ENCODE measurements around the gene KAZN. TPM values are rescaled to one million over a fixed set of nuclear protein-coding genes. Genes with fewer than 3 reads are reported as not detected.

The KAZN gene
- total RNA-seq, 1 experiment from 2014 or later = 15.6 TPM

DNA sequence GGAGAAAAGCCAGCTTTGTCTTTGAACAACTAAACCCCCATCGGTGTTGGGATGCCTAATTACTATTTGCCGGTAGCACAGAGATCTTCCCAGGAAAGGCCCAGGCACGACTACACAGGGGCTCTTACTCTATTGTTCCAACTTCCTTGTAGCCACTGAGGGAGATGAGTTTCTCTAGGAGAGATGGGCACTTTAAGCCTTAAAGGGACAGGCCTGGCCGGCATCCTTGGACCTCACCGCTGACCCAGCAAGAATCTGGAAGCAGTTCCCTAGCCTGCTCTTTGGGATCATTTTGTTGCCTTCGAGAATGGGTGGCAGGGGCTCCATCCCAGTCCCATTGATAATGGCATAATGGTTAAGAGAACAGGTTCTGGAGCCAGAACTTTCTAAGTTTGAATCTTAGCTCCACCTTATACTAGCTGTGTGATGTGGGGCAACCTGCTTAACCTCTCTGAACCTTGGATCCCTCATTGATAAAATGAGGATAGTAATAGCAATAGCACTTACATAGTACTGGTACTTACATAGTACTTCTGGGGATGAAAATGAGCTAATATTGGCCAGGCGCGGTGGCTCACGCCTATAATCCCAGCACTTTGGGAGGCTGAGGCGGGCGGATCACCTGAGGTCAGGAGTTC lies 316.0 kb downstream of the KAZN start:
- H3K4me3 ChIP-seq = no peak overlapping the region
- H3K4me2 ChIP-seq = no peak overlapping the region
- no peaks in the 10 kb centered on the region for H3K9me3 ChIP-seq (ENCODE audit: insufficient read depth, low read depth)
- no peak for DNase-seq
- no peak for TF ChIP-seq EZH2 (IDR thresholded peaks at IDR 0.05; ENCODE audit: low read depth)
- TF ChIP-seq, protein P1, sequence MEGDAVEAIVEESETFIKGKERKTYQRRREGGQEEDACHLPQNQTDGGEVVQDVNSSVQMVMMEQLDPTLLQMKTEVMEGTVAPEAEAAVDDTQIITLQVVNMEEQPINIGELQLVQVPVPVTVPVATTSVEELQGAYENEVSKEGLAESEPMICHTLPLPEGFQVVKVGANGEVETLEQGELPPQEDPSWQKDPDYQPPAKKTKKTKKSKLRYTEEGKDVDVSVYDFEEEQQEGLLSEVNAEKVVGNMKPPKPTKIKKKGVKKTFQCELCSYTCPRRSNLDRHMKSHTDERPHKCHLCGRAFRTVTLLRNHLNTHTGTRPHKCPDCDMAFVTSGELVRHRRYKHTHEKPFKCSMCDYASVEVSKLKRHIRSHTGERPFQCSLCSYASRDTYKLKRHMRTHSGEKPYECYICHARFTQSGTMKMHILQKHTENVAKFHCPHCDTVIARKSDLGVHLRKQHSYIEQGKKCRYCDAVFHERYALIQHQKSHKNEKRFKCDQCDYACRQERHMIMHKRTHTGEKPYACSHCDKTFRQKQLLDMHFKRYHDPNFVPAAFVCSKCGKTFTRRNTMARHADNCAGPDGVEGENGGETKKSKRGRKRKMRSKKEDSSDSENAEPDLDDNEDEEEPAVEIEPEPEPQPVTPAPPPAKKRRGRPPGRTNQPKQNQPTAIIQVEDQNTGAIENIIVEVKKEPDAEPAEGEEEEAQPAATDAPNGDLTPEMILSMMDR (conservative IDR thresholded peaks at IDR 0.05) = no peak
- H4K20me1 ChIP-seq (ENCODE audit: insufficient read depth) = no peaks in the 10 kb centered on the region
- no peak overlapping the region for H2AFZ ChIP-seq
- ChIA-PET POLR2A (ENCODE audit: unreplicated experiment) (no interaction called here), CTCF (interaction anchor here (0.5 to 0.7 kb wide), 3 partner anchors 16 to 321 kb away, joined by 3 read pairs; no protein-coding TSS in a partner anchor)
- BruUV-seq (replicated peaks) = no TSS peak
- intact Hi-C loops (cut with micrococcal nuclease; ENCODE audit: unreplicated experiment) = no loop called here
- no peaks in the 10 kb centered on the region for H3K27me3 ChIP-seq (ENCODE audit: insufficient read depth, low read depth)
- no peaks in the 10 kb centered on the region for H3F3A ChIP-seq (ENCODE audit: insufficient read depth, low read depth)
- H3K9me2 ChIP-seq (ENCODE audit: insufficient read depth) = no peaks in the 10 kb centered on the region
- no peak overlapping the region for H3K27ac ChIP-seq
- peaks cover 7% of the 10 kb centered on the region; the same call in 1 of the 2 replicates for H3K4me1 ChIP-seq (replicated peaks; ENCODE audit: insufficient read depth)
- no peaks in the 10 kb centered on the region for H3K79me2 ChIP-seq (ENCODE audit: low read depth)
- H3K36me3 ChIP-seq (ENCODE audit: low read depth) = no peaks in the 10 kb centered on the region

DNA sequence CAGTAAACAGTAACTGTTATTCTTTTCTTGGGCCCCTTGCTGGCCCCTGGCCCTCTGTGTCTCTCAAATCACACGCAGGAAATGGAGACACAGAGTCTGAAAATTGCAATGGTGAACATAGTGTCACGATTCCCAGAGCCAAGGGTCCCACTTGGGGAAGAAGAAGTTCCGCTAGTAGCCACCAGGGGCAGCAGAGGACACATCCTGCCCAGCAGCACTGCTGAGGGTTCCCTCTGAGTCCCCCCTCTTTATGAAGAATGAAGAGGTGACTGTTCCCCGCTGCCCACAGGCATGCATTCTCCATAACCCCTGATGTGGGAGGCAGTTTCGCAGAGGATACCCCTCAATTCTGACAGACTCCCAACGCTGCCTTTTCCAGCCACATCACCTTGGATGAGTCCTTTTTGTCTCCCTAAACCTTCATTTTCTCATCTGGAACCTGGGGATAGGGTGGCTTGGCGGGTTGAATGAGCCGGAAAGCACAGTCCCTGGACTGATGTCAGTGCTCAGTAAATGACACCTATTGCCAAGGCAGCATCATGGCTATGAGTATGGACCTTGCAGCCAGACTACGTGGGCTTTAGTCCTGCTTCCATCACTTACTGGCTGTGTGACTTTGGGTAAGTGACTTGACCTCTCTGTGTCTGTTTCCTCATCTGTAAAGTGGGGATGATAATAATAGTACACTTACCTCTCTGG lies 317.0 kb downstream of the KAZN start:
- peak in 1 of 2 experiments; percentile 57 for DNase-seq
- Histone ChIP-seq H3K36me3 (ENCODE audit: low read depth) (no peaks in the 10 kb centered on the region), H2AFZ (no peak overlapping the region), H3K27me3 (ENCODE audit: insufficient read depth, low read depth) (no peaks in the 10 kb centered on the region), H3F3A (ENCODE audit: insufficient read depth, low read depth) (no peaks in the 10 kb centered on the region), H3K4me2 (no peak overlapping the region), H3K9me3 (ENCODE audit: insufficient read depth, low read depth) (no peaks in the 10 kb centered on the region), H3K27ac (no peak overlapping the region), H4K20me1 (ENCODE audit: insufficient read depth) (no peaks in the 10 kb centered on the region), H3K4me3 (no peak overlapping the region), H3K4me1 (replicated peaks; ENCODE audit: insufficient read depth) (peaks cover 7% of the 10 kb centered on the region; the same call in 1 of the 2 replicates), H3K79me2 (ENCODE audit: low read depth) (no peaks in the 10 kb centered on the region), H3K9me2 (ENCODE audit: insufficient read depth) (no peaks in the 10 kb centered on the region)
- CTCF ChIA-PET = interaction anchor here (0.5 to 0.6 kb wide), 3 partner anchors 15 to 122 kb away, joined by 3 to 5 read pairs (median 3); no protein-coding TSS in a partner anchor
- TF ChIP-seq, protein P1 (conservative IDR thresholded peaks at IDR 0.05) = peak; percentile 80
- TF ChIP-seq EZH2 (IDR thresholded peaks at IDR 0.05; ENCODE audit: low read depth) = no peak
- BruUV-seq (replicated peaks) = no TSS peak
- POLR2A ChIA-PET (ENCODE audit: unreplicated experiment) = no interaction called here
- intact Hi-C loops (cut with micrococcal nuclease; ENCODE audit: unreplicated experiment) = no loop called here

DNA sequence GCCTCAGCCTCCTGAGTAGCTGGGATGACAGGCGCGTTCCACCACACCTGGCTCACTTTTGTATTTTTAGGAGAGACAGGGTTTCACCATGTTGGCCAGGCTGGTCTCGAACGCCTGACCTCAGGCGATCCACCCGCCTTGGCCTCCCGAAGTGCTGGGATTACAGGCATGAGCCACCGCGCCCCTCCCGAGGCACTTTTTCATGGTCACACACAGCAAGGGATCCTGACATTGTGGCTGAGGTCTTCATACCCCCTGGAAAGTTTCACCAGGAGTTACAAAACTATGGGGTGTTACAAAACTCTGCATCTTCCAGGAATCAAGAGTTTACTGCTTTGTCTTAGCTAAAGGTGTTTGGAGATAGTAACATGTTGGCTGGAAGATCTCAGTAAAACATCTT lies 320.8 kb downstream of the KAZN start:
- Histone ChIP-seq H2AFZ (no peak overlapping the region), H4K20me1 (ENCODE audit: insufficient read depth) (no peaks in the 10 kb centered on the region), H3K36me3 (ENCODE audit: low read depth) (no peaks in the 10 kb centered on the region), H3K27me3 (ENCODE audit: insufficient read depth, low read depth) (no peaks in the 10 kb centered on the region), H3K9me2 (ENCODE audit: insufficient read depth) (no peaks in the 10 kb centered on the region), H3F3A (ENCODE audit: insufficient read depth, low read depth) (no peaks in the 10 kb centered on the region), H3K27ac (no peak overlapping the region), H3K4me3 (no peak overlapping the region), H3K4me2 (no peak overlapping the region), H3K4me1 (replicated peaks; ENCODE audit: insufficient read depth) (no peaks in the 10 kb centered on the region), H3K9me3 (ENCODE audit: insufficient read depth, low read depth) (no peaks in the 10 kb centered on the region), H3K79me2 (ENCODE audit: low read depth) (no peaks in the 10 kb centered on the region)
- DNase-seq = no peak
- CTCF ChIA-PET = no interaction called here
- TF ChIP-seq, protein P1 (conservative IDR thresholded peaks at IDR 0.05) = no peak
- TF ChIP-seq EZH2 (IDR thresholded peaks at IDR 0.05; ENCODE audit: low read depth) = no peak
- intact Hi-C loops (cut with micrococcal nuclease; ENCODE audit: unreplicated experiment) = no loop called here
- no TSS peak for BruUV-seq (replicated peaks)
- POLR2A ChIA-PET (ENCODE audit: unreplicated experiment) = no interaction called here
